Activated naive CD4-positive, alpha-beta T cell treated with anti-CD3 and anti-CD28 coated beads, Interleukin-2, amount 50 U/mL, for 16 hours (primary cell): Measurements from ENCODE around the gene SNAI1.
"Not testable (repeated sequence)": the region's sequence is repeated elsewhere in the genome, so short reads cannot be mapped to it uniquely, and the experiment has no call there.

Experiments used
- DNase-seq: peaks from one replicate; pipeline ENCODE4 v3.0.0-alpha.2; 2020

SNAI1 gene

DNA sequence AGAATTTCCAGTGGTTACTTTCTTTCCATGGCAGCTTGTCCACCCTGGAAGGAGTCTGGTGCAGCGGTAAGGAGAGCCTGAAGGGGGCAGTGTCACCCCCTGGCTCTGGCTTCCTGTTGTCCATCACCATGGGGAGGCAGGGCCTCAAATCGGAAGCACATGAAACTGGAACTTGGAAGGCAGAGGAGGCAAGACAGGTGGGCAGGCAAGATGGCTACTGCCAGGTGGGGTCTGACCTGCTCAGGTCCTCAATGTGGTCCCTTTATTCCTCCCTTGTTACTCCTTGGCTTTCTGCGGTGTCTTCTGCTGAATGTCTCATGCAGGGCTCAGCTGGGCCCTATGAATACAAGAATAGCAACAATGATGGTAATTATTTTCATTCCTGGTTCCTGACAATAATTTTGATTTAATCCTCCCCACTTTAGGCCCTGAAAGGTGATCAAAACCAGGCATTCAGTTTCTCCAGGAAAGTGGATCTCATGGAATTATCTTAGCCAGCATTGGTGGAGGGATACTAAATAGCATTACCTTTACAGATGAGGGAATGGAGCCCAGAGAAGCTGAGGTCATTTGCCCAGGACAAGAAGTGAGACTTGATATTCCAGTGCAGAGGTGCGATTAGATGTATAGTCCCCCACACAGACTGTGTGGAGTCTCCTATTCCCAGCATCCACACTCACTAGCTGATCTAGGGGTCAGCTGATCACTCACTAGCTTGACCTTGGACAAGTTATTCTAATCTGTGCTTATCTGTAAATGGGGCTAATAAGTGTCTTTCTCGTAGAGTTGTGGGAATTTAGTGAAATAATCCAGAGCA lies 17.6 kb upstream of the SNAI1 start:
- DNase-seq: no peak

DNA sequence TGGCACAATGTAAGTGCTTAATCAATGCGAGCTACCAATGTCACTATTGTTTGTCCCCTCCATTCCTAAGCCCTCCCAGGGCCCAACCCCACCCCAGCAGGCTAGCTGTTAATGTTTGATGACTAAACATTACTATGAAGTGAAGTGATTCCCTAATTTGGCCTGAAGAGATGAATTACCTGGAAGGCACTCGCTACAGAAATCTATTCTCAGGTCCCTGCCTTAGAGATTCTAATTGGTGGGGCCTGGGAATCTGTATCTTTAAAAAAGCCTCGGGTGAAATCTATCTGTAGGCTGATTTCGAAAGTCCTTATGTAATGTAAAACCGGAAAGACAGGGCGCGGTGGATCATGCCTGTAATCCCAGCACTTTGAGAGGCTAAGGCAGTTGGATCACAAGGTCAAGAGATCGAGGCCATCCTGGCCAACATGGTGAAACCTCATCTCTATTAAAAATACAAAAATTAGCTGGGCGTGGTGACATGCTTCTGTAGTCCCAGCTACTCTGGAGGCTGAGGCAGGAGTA lies 16.9 kb upstream of the SNAI1 start:
- no peak for DNase-seq

DNA sequence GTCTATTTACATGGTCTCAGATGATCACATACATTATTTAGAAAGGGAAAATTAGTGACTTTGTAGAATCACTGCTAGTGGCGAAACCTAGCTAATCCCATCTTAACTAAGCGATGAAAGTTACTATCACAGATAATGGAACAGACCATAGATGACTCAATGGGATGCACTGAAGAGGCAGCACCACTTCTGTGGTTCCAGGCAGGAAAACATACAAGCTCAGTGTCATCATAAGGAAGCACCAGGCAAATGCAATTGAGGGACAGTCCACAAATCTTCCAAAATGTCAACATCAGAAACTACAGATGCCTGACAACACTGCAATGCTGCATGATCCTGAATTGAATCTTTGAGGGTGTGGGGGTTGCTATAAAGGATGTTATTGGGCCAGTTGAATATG lies 15.9 kb upstream of the SNAI1 start:
- no peak for DNase-seq

- no peak for DNase-seq
Measured at GRCh38 chr20:49969234-49969633, 13.5 kb upstream of the SNAI1 start.

DNA sequence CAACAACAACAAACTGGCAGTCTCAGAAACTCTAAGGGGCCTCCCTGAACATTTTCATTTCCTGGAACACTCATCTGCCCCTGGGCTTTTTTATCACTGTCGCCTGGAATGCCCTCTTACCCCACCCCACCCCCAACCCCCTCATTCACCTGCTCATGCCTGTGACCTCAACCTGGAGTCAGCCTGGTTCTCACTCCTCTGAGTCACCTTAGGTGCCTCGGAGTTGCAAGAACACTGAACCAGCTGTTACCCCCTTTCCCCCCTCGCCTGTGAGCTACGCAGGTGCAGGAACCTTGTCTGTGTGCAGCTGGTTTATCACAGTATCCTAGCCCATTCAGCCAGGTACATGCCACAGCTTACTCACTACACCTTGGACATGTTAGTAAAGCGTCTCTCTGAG lies 12.8 kb upstream of the SNAI1 start:
- no peak for DNase-seq

DNA sequence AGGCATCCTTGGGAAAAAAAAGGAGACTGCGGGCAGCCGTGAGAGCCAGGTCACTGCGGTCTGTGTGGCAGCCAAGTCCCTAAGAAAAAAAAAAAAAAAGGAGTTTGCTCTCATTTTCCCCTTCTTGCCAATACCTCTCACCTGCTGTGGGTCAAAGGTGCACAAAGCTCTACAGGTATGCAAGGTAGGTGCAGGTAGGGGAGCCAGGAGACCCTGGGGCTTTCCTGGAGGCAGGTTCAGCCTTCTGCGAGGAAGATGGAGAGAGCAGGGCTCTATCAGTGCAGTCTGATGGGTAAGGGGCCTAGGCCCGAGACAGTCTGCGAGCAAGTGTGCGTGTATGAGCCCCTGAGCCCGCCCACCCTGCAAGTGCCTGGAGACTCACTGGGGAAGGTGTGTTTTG lies 12.3 kb upstream of the SNAI1 start:
- no peak for DNase-seq

GRCh38 chr20:49973981-49974380 lies 8.8 kb upstream of the SNAI1 start:
- DNase-seq: no peak

- DNase-seq: no peak
Measured at GRCh38 chr20:49976542-49976941, 6.2 kb upstream of the SNAI1 start.

- not testable (repeated sequence) for DNase-seq
Measured at GRCh38 chr20:49977740-49978139, 5.0 kb upstream of the SNAI1 start.

- DNase-seq: no peak
Measured at GRCh38 chr20:49978685-49979029, 4.1 kb upstream of the SNAI1 start.

- DNase-seq: peak; percentile 69
Measured at GRCh38 chr20:49979030-49979832, 3.5 kb upstream of the SNAI1 start.

DNA sequence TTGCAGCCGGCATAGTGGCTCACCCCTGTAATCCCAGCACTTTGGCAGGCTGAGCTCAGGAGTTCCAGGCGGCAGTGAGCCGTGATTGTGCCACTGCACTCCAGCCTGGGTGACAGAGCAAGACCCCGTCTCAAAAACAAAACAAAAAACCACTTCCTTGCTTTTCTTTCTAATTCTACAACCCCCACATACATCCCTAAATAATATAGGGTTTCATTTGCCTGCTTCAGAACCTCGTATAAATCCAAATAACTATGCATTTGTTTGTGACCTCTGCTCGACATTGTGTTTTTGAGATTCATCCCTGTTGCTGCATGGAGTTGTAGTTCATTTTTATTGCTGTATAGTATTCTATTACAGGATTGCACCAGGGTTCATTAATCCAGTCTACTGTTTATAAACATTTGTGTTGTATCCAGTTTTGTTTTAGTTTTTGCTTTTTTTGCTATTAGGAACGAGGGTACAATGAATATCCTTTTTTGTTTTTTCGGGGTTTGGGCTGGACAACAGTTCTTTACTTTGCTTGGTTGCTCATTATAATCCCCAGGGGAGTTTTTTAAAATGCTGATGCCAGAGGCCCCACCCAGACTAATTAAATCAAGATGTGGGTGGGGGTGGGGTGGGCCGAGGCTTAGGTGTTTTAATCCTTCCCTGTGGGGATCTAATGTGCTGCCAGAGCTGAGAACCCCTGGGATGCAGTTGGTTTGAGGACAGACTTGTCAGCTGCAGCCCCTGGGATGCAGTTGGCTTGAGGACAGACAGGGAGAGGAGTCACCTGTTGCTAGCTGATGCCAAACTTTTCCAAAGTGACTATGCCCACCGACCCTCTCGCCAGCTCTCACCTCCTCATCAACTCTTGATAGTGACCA lies 2.4 kb upstream of the SNAI1 start:
- DNase-seq: no peak

DNA sequence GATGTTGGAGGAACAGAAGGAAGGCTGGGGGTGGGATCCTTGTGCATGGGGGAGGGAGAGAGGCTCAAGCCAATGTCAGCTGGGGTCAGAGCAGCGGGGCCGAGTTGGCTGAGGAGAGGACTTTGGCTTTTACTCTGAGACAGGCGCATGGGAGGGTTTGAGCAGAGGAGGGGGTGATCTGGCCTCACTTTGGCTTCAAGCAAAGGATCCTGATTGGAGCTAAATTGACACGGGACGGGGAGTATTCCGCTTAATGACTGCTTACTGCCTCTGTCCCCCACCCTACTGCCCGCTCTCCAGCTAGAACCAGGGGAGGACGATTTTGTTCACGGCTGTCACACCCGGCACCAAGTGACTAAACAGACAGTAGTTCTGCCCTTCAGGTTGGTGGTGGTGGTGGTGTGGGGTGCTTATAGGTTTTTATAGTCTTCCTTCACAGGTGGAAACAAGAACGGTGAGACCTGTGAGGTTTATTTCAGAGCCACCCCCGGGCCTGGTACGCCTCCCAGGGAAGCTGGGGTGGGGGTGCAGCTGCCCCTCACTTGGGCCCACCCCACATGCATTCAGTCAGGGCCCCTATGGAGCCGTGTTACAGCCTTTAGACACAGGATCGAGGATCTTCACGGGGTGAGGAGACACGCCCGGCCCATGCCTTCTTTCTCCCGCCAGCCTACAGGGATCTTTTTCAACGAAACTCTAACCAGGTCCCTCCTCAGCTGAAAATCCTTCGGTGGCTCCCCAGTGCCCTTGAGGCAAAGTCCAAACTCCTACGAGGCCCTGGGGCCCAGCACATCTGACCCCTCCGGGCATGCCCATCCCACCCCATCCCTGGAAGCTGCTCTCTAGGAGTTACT lies 1.3 kb upstream of the SNAI1 start:
- no peak for DNase-seq

DNA sequence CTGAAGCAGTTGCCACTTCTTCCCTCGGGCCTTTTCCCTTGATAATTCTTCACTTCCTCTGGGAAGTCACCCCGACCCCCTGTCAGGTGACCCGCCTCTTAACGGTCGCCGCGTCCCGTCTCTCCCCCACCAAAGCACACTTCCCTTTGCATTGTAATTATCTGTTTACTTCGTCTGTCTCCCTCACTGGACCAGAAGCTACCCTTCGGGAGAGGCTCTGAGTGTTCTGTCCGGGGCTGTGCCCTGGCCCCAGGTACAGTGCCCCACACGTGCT lies 771 bp upstream of the SNAI1 start:
- no peak for DNase-seq

DNA sequence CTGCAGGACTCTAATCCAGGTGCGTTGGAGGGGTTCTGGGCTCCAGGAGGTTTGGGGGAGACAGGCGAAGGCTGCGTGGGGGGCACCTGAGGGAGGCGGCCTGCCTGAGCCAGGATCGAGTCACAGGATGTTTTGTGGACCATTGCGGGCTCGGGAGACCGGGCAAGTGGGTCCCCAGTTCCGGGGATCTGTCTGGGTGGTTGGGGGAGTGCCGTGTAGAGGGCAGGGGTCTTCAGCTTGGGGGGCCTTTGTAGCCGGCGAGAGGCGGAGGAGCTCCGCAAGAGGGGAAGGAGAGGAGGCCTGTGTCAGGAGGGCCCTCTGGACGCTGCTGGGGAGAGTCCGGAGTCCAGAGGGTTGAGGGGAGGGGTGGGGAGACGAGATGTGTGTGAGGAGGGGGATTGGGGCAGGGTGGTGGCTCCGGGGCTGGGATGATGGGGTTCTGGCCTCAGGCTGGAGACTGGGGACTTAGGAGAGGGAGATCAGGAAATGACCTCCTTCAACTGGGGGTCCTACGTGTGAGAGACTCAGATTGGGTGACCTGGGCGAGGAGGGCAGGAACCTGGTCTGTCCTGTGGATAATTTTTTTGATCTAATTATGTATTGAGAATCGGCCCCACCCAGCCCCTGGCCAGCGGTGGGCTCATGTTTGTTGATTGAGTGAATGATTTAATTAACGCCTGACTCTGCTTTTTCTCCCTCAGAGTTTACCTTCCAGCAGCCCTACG lies 505 bp downstream of the SNAI1 start:
- no peak for DNase-seq

GRCh38 chr20:49983848-49984408 lies 1.1 kb downstream of the SNAI1 start:
- no peak for DNase-seq

DNA sequence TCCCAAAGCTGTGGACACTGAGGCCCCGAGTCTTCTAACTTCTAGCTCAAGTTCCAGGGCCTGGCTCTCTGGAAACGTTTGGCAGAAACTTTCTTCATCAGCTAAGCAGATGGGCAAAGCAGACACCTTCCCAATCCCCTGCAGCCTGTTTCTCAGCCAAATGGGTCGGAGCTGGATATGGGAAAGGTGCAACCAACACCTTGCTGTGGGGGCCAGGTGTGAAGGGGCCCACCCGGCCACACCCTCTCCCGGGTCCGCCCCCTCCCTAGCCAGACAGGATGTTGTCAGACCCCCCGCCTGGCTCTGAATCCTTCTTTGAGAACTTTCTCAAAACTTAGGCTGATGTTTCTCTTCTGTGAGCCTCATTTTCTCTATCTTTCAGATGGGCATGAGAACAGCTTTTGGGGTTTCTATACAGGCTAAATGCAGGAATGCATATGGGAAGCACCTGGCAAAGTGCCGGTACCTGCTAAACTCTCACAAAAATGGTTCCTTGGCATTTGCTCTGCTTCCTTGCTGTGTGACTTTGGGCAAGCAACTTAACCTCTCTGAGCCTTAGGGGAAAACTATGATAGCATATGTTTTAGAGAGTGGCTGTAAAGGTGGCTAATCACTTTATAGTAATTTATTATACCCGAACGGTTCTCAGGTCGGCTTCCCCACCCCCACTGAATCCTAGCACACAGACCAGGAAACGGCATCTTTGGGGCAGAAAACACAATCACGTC lies 1.8 kb downstream of the SNAI1 start:
- DNase-seq: no peak

- DNase-seq: no peak
Measured at GRCh38 chr20:49985157-49985556, 2.4 kb downstream of the SNAI1 start.

GRCh38 chr20:49985617-49986016 lies 2.8 kb downstream of the SNAI1 start:
- no peak for DNase-seq

DNA sequence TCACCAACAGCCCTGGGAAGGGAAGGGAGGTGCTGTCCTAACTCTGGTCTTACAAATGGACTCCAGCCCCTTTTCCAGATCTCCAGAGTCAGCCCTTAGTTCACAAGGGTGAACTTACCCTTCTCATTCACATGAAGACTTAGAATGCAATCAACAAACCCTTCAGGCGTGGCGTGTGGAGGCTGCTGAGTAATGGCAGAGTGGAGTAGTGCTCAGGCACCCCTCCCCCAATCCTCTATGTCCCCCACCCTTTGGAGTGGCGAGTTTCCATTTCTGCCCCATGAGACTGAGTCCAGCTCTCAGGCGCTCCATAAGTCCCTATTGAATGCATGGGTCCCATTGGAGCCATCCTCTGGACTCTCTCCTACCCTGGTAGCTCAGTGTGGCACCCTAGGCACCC lies 3.3 kb downstream of the SNAI1 start:
- no peak for DNase-seq
